CD4-positive, alpha-beta T cell treated with Interleukin-6 for 4 hours (primary cell): Measurements from ENCODE around the gene RLN3.
"Not testable (repeated sequence)": the region's sequence is repeated elsewhere in the genome, so short reads cannot be mapped to it uniquely, and the experiment has no call there.

Experiments
- DNase-seq: peaks from one replicate; pipeline ENCODE4 v3.0.0-alpha.2; 2020; ENCODE audit warnings: mixed read lengths

Gene RLN3

GRCh38 chr19:13995878-13996765 lies 31.8 kb upstream of the RLN3 start:
- no peak for DNase-seq

GRCh38 chr19:13996928-13997630 lies 30.9 kb upstream of the RLN3 start:
- no peak for DNase-seq

- no peak for DNase-seq
Observed at GRCh38 chr19:13997631-13997962, 30.4 kb upstream of the RLN3 start.

GRCh38 chr19:13998426-13998825 lies 29.5 kb upstream of the RLN3 start:
- no peak for DNase-seq

GRCh38 chr19:13999085-13999484 lies 28.9 kb upstream of the RLN3 start:
- no peak for DNase-seq

GRCh38 chr19:14000691-14001375 lies 27.1 kb upstream of the RLN3 start:
- peak; percentile 31 for DNase-seq

- peak; percentile 61 for DNase-seq
Observed at GRCh38 chr19:14002571-14003250, 25.2 kb upstream of the RLN3 start.

GRCh38 chr19:14003251-14004055 lies 24.5 kb upstream of the RLN3 start:
- peak; percentile 25 for DNase-seq

GRCh38 chr19:14004619-14005348 lies 23.2 kb upstream of the RLN3 start:
- DNase-seq, result no peak

- peak; percentile 92 for DNase-seq
Observed at GRCh38 chr19:14005349-14006084, 22.4 kb upstream of the RLN3 start.

- peak; percentile 100 for DNase-seq
Observed at GRCh38 chr19:14006085-14006765, 21.7 kb upstream of the RLN3 start, which contains the start of gene RFX1. RFX1 (minus strand) TSS chr19:14006320; CDS start chr19:13993843, 12,477 bp downstream.

- peak; percentile 33 for DNase-seq
Observed at GRCh38 chr19:14006766-14007562, 21.0 kb upstream of the RLN3 start.

GRCh38 chr19:14012378-14012915 lies 15.5 kb upstream of the RLN3 start:
- no peak for DNase-seq

- DNase-seq, result no peak
Observed at GRCh38 chr19:14015524-14016035, 12.4 kb upstream of the RLN3 start.

GRCh38 chr19:14019100-14019499 lies 8.8 kb upstream of the RLN3 start:
- no peak for DNase-seq

GRCh38 chr19:14019739-14020138 lies 8.2 kb upstream of the RLN3 start:
- not testable (repeated sequence) for DNase-seq

- no peak for DNase-seq
Observed at GRCh38 chr19:14021474-14021873, 6.5 kb upstream of the RLN3 start.

GRCh38 chr19:14022469-14022868 lies 5.5 kb upstream of the RLN3 start:
- no peak for DNase-seq
